K562 (cell line): Measurements from ENCODE around the gene MAP1A. TPM values are rescaled to one million over a fixed set of nuclear protein-coding genes. Genes with fewer than 3 reads are reported as not detected.

Experiments
- BRD4 ChIP-seq: fragments of 200-600 bp; sonication (generic); IDR thresholded peaks from 2 replicates; pipeline ENCODE4 v1.6.1; 2017; ENCODE audit warnings: inconsistent platforms
- CBX5 ChIP-seq: IDR thresholded peaks from 2 replicates; pipeline ENCODE4 v1.6.1; 2014; ENCODE audit warnings: low read depth, borderline replicate concordance
- EZH2 ChIP-seq: IDR thresholded peaks from 2 replicates; pipeline ENCODE4 v1.6.1; 2012; ENCODE audit warnings: low read depth, mild to moderate bottlenecking, inconsistent platforms, low read length, borderline replicate concordance
- MEF2D ChIP-seq: conservative IDR thresholded peaks from 2 replicates; pipeline ENCODE4 v1.6.1; 2016; ENCODE audit warnings: low read depth, missing genetic modification characterization, missing compliant biosample characterization
- MGA ChIP-seq: fragments of 450-650 bp; IDR thresholded peaks from 2 replicates; pipeline ENCODE4 v1.6.1; 2016; ENCODE audit warnings: mild to moderate bottlenecking, moderate library complexity
- MYC ChIP-seq, 2 experiments: fragments of 250-450 bp in 1 of 2; sonication (Bioruptor Pico) in 1 of 2; IDR thresholded peaks; 2 replicates each; pipeline versions ENCODE4 v1.5.1 to v1.6.1; 2012 to 2021; ENCODE audit warnings: low read depth in 2 of 2, borderline replicate concordance in 1 of 2, improper control_type of control experiment in 1 of 2, low read length in 1 of 2, mild to moderate bottlenecking in 1 of 2, moderate library complexity in 1 of 2
- PHB ChIP-seq: fragments of 250-450 bp; sonication (Bioruptor Pico); IDR thresholded peaks from 2 replicates; pipeline ENCODE4 v1.5.0; 2021
- PHB2 ChIP-seq: fragments of 450-650 bp; IDR thresholded peaks from 2 replicates; pipeline ENCODE4 v1.6.1; 2017; ENCODE audit warnings: low read depth
- PHF8 ChIP-seq: fragments of 200-600 bp; sonication (generic); IDR thresholded peaks from 2 replicates; pipeline ENCODE4 v1.6.1; 2012; ENCODE audit warnings: mixed run types, mild to moderate bottlenecking, inconsistent platforms, low read length, moderate library complexity, borderline replicate concordance
- PHTF2 ChIP-seq: fragments of 250-450 bp; sonication (Bioruptor Pico); IDR thresholded peaks from 2 replicates; pipeline ENCODE4 v1.5.0; 2021; ENCODE audit warnings: mild to moderate bottlenecking
- SMAD4 ChIP-seq: fragments of 250-450 bp; sonication (Bioruptor Pico); conservative IDR thresholded peaks from 2 replicates; pipeline ENCODE4 v1.8.0; 2021; ENCODE audit warnings: inconsistent platforms, mild to moderate bottlenecking, moderate library complexity
- TCF3 ChIP-seq: sonication (generic); formaldehyde crosslinking; IDR thresholded peaks from 2 replicates; pipeline ENCODE4 v1.4.0; 2020; ENCODE audit warnings: mild to moderate bottlenecking, missing genetic modification reagents
- THRAP3 ChIP-seq: fragments of 450-650 bp; IDR thresholded peaks from 2 replicates; pipeline ENCODE4 v1.6.1; 2016; ENCODE audit warnings: mild to moderate bottlenecking, inconsistent platforms, borderline replicate concordance
- ZBTB2 ChIP-seq: fragments of 450-650 bp; IDR thresholded peaks from 2 replicates; pipeline ENCODE4 v1.6.1; 2016; ENCODE audit warnings: antibody characterized with exemption
- ZC3H11A ChIP-seq: IDR thresholded peaks from 2 replicates; pipeline ENCODE4 v1.6.1; 2012; ENCODE audit warnings: low read depth, low read length, improper control_type of control experiment
- ZNF586 ChIP-seq: fragments of 450-650 bp; formaldehyde crosslinking; conservative IDR thresholded peaks from 2 replicates; pipeline ENCODE4 v1.4.0; 2020; ENCODE audit warnings: mild to moderate bottlenecking, moderate library complexity
- polyA plus RNA-seq, 8 experiments: library from polyadenylated mRNA; depleted of rRNA in 4 of 8; stranded (reverse) in 5 of 8; unstranded in 3 of 8; fragments of >200 nt; fragmentation: Nextera tagmentation in 2 of 8; fragmentation: Illumina TruSeq in 1 of 8; extraction: Ambion mirVana in 2 of 8; extraction: Trizol in 1 of 8; gene quantifications; 2 replicates each; pipeline versions ENCODE4 v1.2.1 to v1.2.3, GENCODE V29; 2011 to 2014; ENCODE audit warnings: inconsistent platforms in 1 of 8, missing spikeins in 1 of 8
- total RNA-seq, 7 experiments: library from RNA; depleted of rRNA in 6 of 7; stranded (reverse); fragments of >200 nt in 6 of 7; fragmentation: Illumina TruSeq in 2 of 7; extraction: Trizol in 2 of 7; gene quantifications; 2 replicates each; pipeline versions ENCODE4 v1.2.1 to v1.2.3, GENCODE V29; 2011 to 2021; ENCODE audit warnings: low replicate concordance in 1 of 7

Gene MAP1A
- total and polyA plus RNA-seq, 9 of the 15 experiments (the other 6 are each of a cell fraction or from before 2014, with no cell fraction given): 2.0 to 20.3 (median 7.3) TPM

GRCh38 chr15:43514241-43515057 is 3.0 kb upstream of the MAP1A start (continued):
- TF ChIP-seq PHF8 (no peak), MGA (no peak), PHB (CRISPR knock-in tag) (no peak), SMAD4 (CRISPR knock-in tag) (peak; percentile 59; the same call in 1 of the 2 replicates), EZH2 (no peak), CBX5 (no peak), MEF2D (no peak), THRAP3 (no peak), MYC (IDR thresholded peaks at IDR 0.05; ENCODE audit: low read depth, low read length) (no peak), MYC (CRISPR knock-in tag; IDR thresholded peaks at IDR 0.05; ENCODE audit: borderline replicate concordance, low read depth) (no peak), BRD4 (no peak), ZBTB2 (peak; percentile 28; the same call in 1 of the 2 replicates), ZNF586 (CRISPR knock-in tag) (no peak), ZC3H11A (0 out of 2 replicates have a peak, but pooled peaks have one; percentile 58), PHTF2 (CRISPR knock-in tag) (no peak), PHB2 (no peak), TCF3 (peak; percentile 68)
